GM19025 (cell line): ENCODE results near the gene CPA1.

Source experiments
- ATAC-seq: cut with Tn5 transposase; IDR thresholded peaks from one replicate; pipeline ENCODE4 v1.9.1; 2021; ENCODE audit warnings: mild to moderate bottlenecking, low read depth, moderate library complexity; ENCODE audit not compliant: unreplicated experiment

Gene CPA1

DNA sequence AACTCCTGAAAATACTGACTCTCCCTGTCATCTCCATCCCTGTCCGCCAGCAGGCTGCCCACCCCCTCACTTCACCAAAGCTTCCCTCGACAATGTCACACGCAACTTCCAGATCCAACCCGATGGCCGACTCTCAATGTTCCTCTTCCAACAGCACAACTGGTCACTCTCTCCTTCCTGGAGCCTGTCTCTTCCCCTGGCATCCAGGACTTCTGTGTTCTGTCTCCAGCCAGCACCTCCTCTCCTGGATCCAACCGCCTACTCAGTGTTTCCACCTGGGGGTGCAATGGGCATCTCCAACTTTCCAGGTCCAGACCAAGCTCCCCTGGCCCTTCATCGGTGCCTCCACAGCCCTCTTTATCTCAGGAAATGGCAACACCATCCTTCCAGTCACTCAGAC is 27.1 kb upstream of the CPA1 start:
- ATAC-seq: no peak

DNA sequence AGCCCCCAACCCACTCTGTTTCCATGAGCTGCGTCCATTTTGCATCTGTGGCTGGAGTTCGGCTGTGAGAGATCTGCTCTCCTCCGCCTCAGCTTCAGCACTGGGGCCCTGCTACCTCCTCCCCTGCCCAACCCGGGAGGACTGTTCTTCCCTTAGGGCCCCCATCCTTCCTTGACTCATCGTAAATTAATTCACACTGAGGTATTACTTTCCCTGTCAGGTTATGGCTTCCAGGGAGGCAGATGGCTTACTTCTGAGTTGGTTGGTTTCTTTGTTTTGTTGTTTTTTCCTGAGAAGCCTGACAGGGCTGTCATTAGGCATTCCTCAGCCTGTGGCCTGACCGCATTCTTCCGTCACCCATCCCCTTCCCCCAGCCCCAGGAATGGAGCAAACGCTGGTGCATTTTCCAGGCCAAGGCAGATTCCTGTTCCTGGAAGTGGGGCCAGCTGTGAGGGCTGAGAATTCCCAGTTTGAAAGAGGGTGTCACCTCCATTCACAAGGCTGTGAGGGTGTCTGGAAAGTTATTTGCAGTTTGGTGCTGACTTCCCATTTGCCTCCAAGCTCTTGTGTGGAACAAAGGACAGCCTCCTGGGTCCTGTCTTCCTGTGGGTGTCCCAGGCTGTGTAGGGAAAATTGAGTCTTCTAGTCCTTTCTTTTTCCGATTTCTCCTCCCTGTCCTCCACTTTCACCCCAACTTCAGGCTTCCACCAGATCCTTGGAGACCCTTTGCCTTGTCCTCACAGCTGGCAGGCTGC is 24.0 kb upstream of the CPA1 start:
- no peak for ATAC-seq

DNA sequence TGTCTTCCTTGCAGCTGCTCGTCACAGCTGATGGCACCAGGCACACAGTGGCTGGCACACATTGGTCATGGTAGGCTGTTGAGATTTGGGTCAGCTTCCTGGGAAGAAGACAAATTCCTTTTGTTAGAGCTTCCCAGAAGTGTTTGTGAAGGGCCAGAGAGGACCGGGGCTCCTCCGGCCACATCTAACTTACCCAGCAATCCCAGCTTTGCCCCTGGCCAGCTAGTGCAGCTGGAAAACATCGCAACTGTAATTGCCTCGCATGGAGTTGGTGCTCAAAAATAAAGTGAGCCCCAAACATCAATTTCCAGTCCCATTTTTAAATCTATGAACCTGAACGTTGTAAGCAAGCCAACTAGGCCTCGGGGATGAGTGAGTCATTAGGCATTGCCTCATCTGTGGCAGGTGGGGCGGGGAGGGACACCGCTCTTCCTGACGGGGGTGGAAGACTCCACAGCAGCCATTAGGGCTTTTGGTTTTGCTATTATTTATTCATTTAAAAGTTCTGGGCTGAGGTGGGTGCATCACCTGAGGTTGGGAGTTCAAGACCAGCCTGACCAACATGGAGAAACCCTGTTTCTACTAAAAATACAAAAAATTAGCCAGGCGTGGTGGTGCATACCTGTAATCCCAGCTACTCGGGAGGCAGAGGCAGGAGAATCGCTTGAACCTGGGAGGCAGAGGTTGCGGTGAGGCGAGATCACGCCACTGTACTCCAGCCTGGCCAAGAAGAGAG is 23.2 kb upstream of the CPA1 start:
- no peak for ATAC-seq

DNA sequence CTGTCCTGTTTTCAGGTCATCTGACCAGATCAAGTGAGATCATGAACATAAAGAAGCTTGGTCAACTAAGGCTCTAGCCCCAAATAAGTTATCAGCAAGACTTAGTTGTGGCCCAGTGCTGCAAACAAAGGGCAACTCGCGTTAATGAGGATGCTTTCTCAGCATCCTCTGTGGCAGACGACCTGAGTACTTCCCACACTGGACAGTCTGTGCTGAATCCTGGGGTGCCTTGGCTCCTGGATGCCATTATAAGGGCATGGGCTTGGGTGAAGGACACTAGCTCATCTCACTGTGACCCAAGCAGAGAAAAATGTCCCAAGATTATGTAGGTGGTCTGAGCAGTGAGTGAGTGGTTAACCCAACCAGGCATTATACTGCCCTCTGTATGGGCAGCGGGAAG is 21.8 kb upstream of the CPA1 start:
- ATAC-seq: no peak

DNA sequence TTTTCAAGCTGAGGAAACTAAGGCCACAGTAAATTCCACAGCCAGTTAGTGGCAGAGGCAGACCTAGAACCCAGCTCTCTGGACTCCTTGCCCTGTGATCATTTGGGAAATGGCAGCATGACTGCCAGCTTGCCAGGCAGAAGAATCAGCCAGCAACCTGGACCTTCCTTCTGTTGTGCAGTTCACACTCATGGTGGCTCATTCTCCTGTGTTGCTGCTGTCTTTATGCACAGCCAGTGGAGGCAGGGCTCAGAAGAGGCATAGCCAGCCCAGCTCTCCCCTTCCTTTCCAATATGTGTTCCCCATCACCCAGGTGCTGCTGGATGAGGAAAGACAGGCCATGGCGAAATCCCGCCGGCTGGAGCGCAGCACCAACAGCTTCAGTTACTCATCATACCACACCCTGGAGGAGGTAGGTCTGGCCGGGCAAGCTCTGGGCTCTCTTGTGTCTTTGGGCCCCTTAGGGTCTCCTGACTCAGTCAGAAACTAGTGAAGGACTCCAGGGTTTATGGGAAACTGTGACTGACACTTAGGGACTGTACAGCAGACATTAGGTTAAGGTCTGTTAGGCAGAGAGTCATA is 20.9 kb upstream of the CPA1 start:
- no peak for ATAC-seq

DNA sequence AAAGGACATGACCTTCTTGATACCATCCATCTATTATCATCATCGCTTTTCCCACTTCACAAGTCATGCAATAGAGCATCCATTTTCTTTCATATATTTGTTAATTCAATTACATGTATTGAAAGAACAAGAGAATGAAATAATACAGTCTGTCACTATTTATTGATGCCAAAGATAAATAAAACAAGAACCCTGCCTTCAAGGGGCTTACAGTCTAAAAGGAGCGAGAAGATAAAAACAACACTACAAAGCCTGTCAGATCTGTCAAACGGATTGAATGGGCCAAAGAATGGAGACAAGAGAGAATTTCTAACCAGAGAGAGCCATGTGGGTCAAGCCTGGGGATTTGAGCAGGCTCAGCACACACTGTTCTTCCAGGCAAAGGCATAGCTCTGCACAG is 19.8 kb upstream of the CPA1 start:
- no peak for ATAC-seq

DNA sequence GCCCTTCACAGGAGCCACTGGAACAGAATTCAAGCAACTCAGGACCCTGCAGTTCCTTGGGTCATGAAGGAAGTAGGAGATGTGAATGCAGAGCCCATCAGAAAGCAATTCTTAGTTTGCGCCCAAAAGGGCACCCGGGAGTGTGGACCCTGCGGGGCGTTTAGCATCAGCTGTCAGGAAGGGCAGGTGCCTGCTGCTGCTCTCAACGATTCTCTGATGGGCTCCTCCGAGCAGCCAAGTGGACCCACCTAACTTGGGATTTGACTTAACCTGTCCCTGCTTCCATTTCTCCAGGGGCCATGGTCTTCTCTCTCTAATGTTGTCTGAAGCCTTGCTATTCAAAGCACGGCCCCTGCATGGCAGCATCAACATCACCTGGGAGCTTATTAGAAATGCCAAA is 18.6 kb upstream of the CPA1 start:
- ATAC-seq: no peak

DNA sequence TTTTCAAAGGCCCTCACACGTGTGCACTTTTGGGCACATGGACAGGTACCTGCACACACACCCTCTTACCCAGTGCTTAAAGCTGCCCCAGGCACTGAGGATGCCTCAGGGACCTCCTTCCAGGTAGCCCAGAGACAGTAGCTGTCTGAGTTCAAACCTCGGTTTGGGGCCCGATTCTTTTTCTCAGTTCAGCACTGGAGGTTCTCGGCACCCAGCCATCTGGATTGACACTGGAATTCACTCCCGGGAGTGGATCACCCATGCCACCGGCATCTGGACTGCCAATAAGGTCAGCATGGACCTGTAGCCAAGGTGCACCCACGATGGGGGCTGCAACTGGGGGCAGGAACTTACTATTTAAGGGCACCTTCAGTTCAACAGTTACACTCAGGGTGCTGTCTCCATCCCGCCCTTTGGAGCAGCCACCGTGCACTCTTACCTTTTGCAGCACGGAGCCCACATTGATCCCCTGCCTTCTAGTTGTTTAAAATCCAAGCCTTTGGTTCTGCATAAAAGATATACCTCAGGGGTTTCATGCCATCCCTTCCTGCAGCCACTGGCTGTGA is 18.0 kb upstream of the CPA1 start:
- no peak for ATAC-seq

DNA sequence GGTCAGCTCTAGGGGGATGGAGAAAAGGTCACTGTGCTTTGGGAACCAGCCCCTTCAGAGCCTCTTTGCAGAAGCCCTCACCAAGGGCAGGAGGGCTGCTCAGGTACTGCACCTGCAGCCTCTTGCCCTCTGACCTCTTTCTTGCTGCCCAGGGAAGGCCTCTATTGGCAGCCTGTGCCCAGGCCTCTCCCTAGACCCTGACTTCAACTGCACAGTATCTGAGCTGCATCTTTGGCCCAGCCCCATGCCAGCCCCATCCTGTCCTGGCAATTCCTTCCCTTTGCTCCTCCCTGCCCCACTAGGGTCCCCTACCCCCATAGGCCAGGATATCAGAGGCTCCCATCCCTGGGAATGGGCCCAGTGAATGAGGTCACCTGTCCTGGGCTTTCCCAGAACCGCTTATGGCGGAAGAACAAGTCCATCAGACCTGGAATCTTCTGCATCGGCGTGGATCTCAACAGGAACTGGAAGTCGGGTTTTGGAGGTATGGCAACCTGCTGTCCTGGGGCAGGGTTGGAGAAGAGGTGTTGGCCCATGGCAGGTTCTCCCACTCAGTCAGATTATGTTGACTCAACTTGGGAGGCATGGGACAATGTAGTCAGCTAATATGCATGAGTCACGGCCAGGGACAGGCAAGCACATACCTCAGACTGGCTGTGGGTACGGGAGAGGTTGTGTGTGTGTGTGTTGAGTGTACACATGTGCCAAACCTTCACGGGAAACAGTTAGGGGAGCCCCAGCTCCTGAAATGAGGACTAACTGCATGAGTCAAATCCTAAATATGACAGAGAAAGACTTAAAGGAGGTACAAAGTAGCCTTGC is 17.1 kb upstream of the CPA1 start:
- peak; percentile 57 for ATAC-seq

DNA sequence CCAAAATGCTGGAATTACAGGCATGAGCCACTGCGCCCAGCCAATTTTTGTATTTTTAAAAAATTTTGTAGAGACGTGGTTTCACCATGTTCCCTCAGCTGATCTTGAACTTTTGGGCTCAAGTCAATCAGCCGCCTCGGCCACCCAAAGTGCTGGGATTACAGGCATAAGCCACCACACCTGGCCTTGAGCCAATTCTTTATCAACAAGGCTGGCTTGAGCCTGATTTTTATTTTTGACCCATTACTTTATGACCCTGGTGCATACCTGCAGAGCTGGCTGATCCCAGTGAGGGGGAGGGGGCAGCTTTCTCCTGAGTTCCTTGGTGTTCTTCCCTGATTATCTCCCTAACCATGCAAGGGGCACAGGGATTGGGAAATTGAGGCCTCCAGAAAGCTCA is 15.8 kb upstream of the CPA1 start:
- no peak for ATAC-seq

DNA sequence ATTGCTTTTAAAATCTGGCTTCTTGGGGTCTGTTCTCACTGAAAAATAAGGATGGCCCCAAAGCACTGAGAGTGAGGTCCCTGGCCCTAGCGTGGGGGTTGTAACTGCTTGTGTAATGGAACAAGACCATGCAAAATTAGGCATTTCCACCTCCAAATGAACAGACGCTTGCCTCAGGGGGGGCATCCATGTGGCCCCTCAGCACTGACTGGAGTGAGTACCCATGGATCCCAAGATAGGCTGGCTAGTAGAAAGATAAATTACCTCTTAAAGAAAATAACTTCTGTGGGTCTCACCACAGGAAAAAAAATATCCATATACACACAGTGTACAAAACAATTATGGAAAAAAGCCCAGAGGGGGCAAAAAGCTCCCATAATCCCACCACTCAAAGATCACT is 15.2 kb upstream of the CPA1 start:
- no peak for ATAC-seq

DNA sequence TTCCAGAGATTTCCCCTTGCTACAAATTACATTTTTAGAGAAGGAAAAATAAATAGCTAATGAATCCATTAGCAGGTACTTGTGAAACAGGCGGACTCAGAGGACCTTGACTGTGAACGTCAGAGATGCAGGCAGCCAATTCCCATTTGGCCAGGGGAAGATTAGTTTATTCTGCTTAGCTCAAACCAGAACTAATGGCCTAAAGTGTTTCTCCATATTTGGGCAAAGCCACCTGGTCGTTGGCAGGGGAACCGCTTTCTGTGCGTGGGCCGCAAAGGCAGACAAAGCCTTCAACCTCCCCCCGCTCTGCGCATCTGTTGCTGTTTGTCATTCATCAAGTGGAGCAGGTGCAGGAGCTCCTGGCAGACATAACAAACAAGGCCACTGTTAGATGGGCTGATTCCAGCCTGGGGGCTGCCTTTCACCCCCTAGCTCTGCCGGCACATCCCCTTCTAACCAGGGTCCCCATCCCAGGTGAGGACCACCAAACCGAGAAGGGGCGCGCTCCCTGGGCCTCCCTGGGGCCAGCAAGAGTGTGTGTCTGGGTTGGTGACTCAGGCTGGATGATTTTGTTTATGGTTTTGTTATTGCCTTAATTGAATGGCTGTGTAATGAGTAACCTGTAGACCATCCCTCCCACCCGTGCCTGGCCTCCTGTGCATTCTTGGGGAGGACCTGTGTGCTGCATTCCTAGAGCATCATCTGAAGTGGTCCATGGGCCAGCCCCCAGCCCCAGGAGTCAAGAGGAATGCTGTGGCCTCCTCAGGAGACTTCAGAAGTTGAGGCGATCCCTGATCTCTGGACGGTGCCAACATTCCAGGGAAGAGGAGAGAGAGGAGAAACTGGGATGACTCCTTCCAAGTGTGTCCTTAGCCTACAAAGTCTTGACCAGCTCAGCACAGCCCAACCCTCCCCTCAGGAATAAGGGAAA is 14.5 kb upstream of the CPA1 start:
- ATAC-seq: no peak

DNA sequence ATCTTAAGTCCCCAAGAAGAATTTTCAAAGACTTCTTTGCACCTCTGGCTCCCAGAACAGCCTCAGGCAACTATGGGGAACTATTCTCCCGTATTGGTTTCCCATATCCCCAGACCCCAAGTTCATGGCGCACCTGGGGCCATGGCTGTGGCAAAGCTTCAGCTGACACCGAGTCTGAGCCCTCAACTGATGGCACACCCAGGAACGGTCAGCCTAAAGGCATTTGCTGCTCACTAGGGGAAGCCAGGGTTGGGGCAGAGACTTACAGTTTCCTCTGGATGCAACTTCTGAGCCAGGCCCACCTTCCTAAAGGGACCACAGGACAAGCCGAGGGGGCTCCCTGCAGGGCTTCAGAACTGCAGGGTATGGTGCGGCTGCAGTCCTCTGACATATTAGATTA is 13.7 kb upstream of the CPA1 start:
- ATAC-seq: no peak

DNA sequence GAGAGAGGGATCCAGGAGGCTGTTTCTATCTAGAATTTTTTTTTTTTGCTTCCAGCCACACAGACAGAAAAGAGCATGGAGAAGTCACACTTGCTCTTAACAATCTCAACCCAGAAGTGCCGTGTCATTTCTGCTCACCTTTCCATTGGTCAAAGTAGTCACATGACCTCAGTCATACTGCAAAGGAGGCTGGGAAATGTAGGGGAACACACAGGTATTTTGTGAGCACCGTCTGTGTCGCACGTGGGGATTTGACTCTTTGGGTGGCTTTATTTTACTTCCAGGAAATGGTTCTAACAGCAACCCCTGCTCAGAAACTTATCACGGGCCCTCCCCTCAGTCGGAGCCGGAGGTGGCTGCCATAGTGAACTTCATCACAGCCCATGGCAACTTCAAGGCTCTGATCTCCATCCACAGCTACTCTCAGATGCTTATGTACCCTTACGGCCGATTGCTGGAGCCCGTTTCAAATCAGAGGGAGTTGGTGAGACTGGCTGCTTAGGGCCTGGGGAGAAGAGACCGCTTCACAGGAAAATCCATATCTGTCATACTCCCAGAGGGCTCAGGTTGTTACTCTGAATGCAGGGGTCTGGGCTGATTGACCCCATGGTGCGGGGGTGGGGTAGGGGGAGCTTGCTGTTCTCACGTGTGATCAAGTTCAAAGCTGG is 13.1 kb upstream of the CPA1 start:
- no peak for ATAC-seq

DNA sequence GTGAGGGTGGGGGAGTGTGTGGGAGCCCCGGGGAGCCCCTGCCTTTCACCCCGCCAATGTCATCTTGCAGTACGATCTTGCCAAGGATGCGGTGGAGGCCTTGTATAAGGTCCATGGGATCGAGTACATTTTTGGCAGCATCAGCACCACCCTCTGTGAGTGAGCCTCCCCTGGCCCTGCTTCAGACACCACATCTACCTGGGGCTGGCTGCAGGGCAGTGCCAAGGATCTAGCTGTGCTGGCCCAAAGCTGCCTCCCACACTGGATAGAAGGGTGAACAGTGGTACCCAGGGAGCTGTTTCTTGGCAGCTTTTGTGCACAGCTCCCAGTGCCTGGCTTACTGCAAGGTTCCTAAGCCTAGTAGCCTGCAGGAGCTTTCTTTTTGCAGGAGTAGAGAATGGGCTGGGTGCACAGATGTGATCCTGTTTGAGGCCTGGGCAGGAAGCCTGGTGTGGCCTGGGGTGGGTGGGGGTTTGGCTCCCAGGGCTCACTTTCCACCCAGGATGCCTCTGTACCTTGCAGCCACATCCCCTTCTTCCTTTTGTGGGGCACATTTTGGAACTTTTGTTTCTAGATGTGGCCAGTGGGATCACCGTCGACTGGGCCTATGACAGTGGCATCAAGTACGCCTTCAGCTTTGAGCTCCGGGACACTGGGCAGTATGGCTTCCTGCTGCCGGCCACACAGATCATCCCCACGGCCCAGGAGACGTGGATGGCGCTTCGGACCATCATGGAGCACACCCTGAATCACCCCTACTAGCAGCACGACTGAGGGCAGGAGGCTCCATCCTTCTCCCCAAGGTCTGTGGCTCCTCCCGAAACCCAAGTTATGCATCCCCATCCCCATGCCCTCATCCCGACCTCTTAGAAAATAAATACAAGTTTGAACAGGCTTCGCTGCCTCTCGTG is 12.2 kb upstream of the CPA1 start:
- ATAC-seq: no peak

DNA sequence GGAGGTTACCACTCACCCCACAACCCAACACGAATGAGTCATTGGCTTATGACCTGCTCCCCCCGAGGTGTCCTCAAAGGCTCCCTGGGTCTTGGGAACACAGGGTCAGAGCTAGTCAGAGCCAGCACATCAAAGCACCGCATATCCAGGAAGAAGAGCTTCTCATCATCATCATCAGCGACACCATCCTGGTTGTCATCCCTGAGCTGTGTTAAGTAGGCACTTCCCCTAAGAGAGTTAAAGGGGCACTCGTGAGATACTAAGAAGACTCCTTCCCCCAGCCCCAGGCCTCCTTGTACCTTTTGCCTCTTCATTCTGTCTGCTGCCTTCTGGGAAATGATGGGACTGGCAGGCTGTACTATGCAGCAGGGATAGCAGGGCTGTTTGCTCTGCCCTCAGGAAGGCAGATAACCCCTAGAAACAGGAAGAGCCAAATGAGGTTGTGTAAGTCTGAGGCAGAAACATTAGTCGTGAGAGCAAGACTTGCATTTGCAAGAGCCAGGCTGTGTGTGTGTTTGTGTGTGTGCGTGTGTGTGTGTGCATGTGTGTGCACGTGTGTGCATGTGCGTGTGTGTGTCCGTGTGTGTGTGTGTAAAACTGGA is 11.1 kb upstream of the CPA1 start:
- ATAC-seq: no peak

DNA sequence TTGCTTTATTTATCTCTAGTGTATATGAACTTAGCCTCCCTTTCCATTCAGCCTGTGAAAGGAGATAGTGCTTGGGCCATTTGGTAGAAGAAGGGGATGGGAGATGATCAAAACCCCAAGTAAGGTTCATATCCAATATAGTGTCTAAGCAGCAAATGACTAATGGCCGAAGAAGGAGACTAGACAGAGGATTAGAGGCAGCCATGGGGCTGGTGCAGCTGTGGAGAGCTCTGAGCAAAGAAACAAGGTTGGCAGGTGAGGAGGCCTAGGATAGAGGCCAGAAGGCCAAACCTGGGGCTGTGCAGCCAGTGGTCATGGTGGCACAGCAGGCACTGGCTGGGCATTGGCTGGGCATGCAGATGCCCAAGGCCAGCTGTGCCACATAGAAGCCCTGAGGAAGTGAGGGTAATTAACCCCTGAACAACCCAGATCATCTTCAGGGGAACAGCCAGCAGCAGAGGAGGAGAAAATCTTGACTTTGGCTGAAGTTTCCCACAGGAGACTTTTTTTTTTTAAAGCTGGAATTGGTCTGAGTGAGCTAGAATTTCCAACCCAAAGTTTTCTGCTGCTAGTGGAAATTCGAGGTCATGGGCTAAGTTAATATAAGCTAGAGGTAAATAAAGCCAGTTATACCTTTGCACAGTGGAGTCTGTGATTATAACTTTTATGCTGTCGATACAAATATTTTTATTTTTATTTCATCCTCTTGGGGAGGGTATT is 10.3 kb upstream of the CPA1 start:
- ATAC-seq: no peak
